WTC11 (cell line): ENCODE measurements around the gene FMN2. TPM values are rescaled to one million over a fixed set of nuclear protein-coding genes. Genes with fewer than 3 reads are reported as not detected.

ENCODE experiments used
- ATAC-seq: fragments of 200-7000 bp; cut with Tn5 transposase; 2 replicates; pipeline ENCODE4 v1.10.0; 2021; ENCODE audit warnings: mild to moderate bottlenecking, moderate library complexity
- CTCF ChIA-PET: fragments of 300-600 bp; sonication (Branson Sonifier 250); formaldehyde crosslinking; loops from one replicate; lab custom pipeline; 2021; ENCODE audit warnings: antibody characterized with exemption; lab: Charles Lee
- POLR2A ChIA-PET: fragments of 350-600 bp; sonication (Branson Sonifier 250); formaldehyde crosslinking; loops from one replicate; lab custom pipeline; 2021; ENCODE audit warnings: antibody characterized with exemption; lab: Charles Lee
- DNase-seq: peaks from one replicate; pipeline ENCODE4 v3.0.0; 2021; ENCODE audit warnings: low spot score
- H3K27ac Mint-ChIP-seq: 2 replicates; pipeline ENCODE4 v1.8.0; 2021; ENCODE audit warnings: mixed read lengths
- H3K27me3 Mint-ChIP-seq: 2 replicates; pipeline ENCODE4 v1.8.0; 2021; ENCODE audit warnings: low read depth, mild to moderate bottlenecking, moderate library complexity, mixed read lengths
- H3K36me3 Mint-ChIP-seq: 2 replicates; pipeline ENCODE4 v1.8.0; 2021; ENCODE audit warnings: mixed read lengths
- H3K4me1 Mint-ChIP-seq: 2 replicates; pipeline ENCODE4 v1.8.0; 2022; ENCODE audit warnings: mixed read lengths
- H3K4me3 Mint-ChIP-seq: 2 replicates; pipeline ENCODE4 v1.8.0; 2021; ENCODE audit warnings: mild to moderate bottlenecking, moderate library complexity, mixed read lengths
- H3K9me3 Mint-ChIP-seq: 2 replicates; pipeline ENCODE4 v1.8.0; 2021; ENCODE audit warnings: mixed read lengths
- AFF4 ChIP-seq: sonication (generic); formaldehyde crosslinking; IDR thresholded peaks from 2 replicates; pipeline ENCODE4 v1.8.1; 2023; ENCODE audit warnings: mild to moderate bottlenecking, missing genetic modification reagents, borderline replicate concordance
- ATF1 ChIP-seq: sonication (generic); formaldehyde crosslinking; IDR thresholded peaks from 2 replicates; pipeline ENCODE4 v1.8.1; 2023; ENCODE audit warnings: mild to moderate bottlenecking, moderate library complexity, missing genetic modification reagents
- CBFB ChIP-seq: sonication (generic); formaldehyde crosslinking; IDR thresholded peaks from 2 replicates; pipeline ENCODE4 v1.8.1; 2022; ENCODE audit warnings: mild to moderate bottlenecking, low read depth, missing genetic modification reagents
- CREM ChIP-seq: sonication (generic); formaldehyde crosslinking; IDR thresholded peaks from 2 replicates; pipeline ENCODE4 v1.8.1; 2022; ENCODE audit warnings: mild to moderate bottlenecking, missing genetic modification reagents, moderate library complexity
- EMX1 ChIP-seq: fragments of 250-450 bp; sonication (Bioruptor Pico); IDR thresholded peaks from 2 replicates; pipeline ENCODE4 v1.8.0; 2021; ENCODE audit warnings: mild to moderate bottlenecking
- ERG ChIP-seq: fragments of 250-450 bp; sonication (Bioruptor Pico); IDR thresholded peaks from 2 replicates; pipeline ENCODE4 v1.8.0; 2021; ENCODE audit warnings: mild to moderate bottlenecking
- FOXK1 ChIP-seq: sonication (generic); formaldehyde crosslinking; IDR thresholded peaks from 2 replicates; pipeline ENCODE4 v1.8.0; 2022; ENCODE audit warnings: mild to moderate bottlenecking, moderate library complexity, missing genetic modification reagents
- GABPB1 ChIP-seq: sonication (generic); formaldehyde crosslinking; IDR thresholded peaks from 2 replicates; pipeline ENCODE4 v1.8.1; 2023; ENCODE audit warnings: mild to moderate bottlenecking, missing genetic modification reagents
- GTF2I ChIP-seq: fragments of 250-450 bp; sonication (Bioruptor Pico); conservative IDR thresholded peaks from 2 replicates; pipeline ENCODE4 v1.4.0; 2021; ENCODE audit warnings: mild to moderate bottlenecking
- HMGXB4 ChIP-seq: sonication (generic); formaldehyde crosslinking; IDR thresholded peaks from 2 replicates; pipeline ENCODE4 v1.8.1; 2023; ENCODE audit warnings: mild to moderate bottlenecking, moderate library complexity, missing genetic modification reagents
- MYBL2 ChIP-seq: sonication (generic); formaldehyde crosslinking; IDR thresholded peaks from 2 replicates; pipeline ENCODE4 v1.8.1; 2023; ENCODE audit warnings: mild to moderate bottlenecking, moderate library complexity, missing genetic modification reagents
- NR1H2 ChIP-seq: sonication (generic); formaldehyde crosslinking; IDR thresholded peaks from 2 replicates; pipeline ENCODE4 v1.9.0; 2021; ENCODE audit warnings: mild to moderate bottlenecking, moderate library complexity, missing genetic modification reagents
- PREB ChIP-seq: sonication (generic); formaldehyde crosslinking; IDR thresholded peaks from 2 replicates; pipeline ENCODE4 v1.8.1; 2022; ENCODE audit warnings: mild to moderate bottlenecking, missing genetic modification reagents, moderate library complexity, borderline replicate concordance
- RELA ChIP-seq: sonication (generic); formaldehyde crosslinking; IDR thresholded peaks from 2 replicates; pipeline ENCODE4 v1.8.1; 2022; ENCODE audit warnings: missing genetic modification reagents, mild to moderate bottlenecking, borderline replicate concordance
- SMAD3 ChIP-seq: sonication (generic); formaldehyde crosslinking; IDR thresholded peaks from 2 replicates; pipeline ENCODE4 v1.8.0; 2022; ENCODE audit warnings: missing genetic modification reagents, mild to moderate bottlenecking, borderline replicate concordance
- ZBTB43 ChIP-seq: sonication (generic); formaldehyde crosslinking; IDR thresholded peaks from 2 replicates; pipeline ENCODE4 v1.8.1; 2023; ENCODE audit warnings: mild to moderate bottlenecking, missing genetic modification reagents
- ZNF219 ChIP-seq: sonication (generic); formaldehyde crosslinking; IDR thresholded peaks from 2 replicates; pipeline ENCODE4 v1.8.0; 2023; ENCODE audit warnings: missing genetic modification reagents, mild to moderate bottlenecking, borderline replicate concordance
- ZNF317 ChIP-seq: sonication (generic); formaldehyde crosslinking; IDR thresholded peaks from 2 replicates; pipeline ENCODE4 v1.8.1; 2023; ENCODE audit warnings: low read depth, mild to moderate bottlenecking, moderate library complexity, missing genetic modification reagents, borderline replicate concordance
- ZNF423 ChIP-seq: fragments of 250-450 bp; sonication (Bioruptor Pico); IDR thresholded peaks from 2 replicates; pipeline ENCODE4 v2.1.2; 2022; ENCODE audit warnings: mild to moderate bottlenecking, moderate library complexity
- total RNA-seq: library from RNA; stranded (reverse); gene quantifications from 3 replicates; pipeline ENCODE4 v1.2.3, GENCODE V29; 2021

FMN2 gene
- total RNA-seq, 1 experiment from 2014 or later = 1.8 TPM

GRCh38 chr1:240126821-240127220 lies 35.1 kb downstream of the FMN2 start (continued):
- no peak for TF ChIP-seq AFF4 (CRISPR knock-in tag)
- TF ChIP-seq FOXK1 = no peak
- TF ChIP-seq GABPB1 (CRISPR knock-in tag) = no peak
- no peak for TF ChIP-seq EMX1 (CRISPR knock-in tag)

GRCh38 chr1:240128366-240128765 lies 36.7 kb downstream of the FMN2 start:
- Mint-ChIP-seq H3K4me1 (no peaks in the 10 kb centered on the region), H3K36me3 (no peaks in the 10 kb centered on the region), H3K4me3 (no peak overlapping the region), H3K9me3 (no peaks in the 10 kb centered on the region), H3K27ac (no peak overlapping the region), H3K27me3 (no peaks in the 10 kb centered on the region)
- no peak for DNase-seq
- CTCF ChIA-PET = no interaction called here
- no peak for TF ChIP-seq ZNF317 (CRISPR knock-in tag)
- TF ChIP-seq HMGXB4 (CRISPR knock-in tag) = no peak
- no peak for TF ChIP-seq ATF1 (CRISPR knock-in tag)
- TF ChIP-seq ERG (CRISPR knock-in tag) = no peak
- TF ChIP-seq PREB = no peak
- TF ChIP-seq CREM = no peak
- TF ChIP-seq NR1H2 (CRISPR knock-in tag) = no peak
- no peak for TF ChIP-seq CBFB (CRISPR knock-in tag)
- no peak for TF ChIP-seq AFF4 (CRISPR knock-in tag)
- TF ChIP-seq MYBL2 (CRISPR knock-in tag) = no peak
- no peak for TF ChIP-seq ZNF423
- TF ChIP-seq GTF2I = no peak
- TF ChIP-seq SMAD3 (CRISPR knock-in tag) = no peak
- TF ChIP-seq ZNF219 (CRISPR knock-in tag) = no peak
- no peak for TF ChIP-seq ZBTB43 (CRISPR knock-in tag)
- TF ChIP-seq RELA (CRISPR knock-in tag) = no peak
- no peak for ATAC-seq
- POLR2A ChIA-PET = no interaction called here
